ENCODE results near the gene SGSM1.
A peak's percentile ranks its signal among the peaks of the same experiment; 100 is the strongest.

SGSM1 gene

GRCh38 chr22:24952837-24953383, 146.9 kb downstream of the SGSM1 start:
- peak overlapping the region; percentile 66 for H3K4me3 ChIP-seq (ENCODE audit: low read depth, low read length)
- peak; percentile 64 for DNase-seq (ENCODE audit: low read depth, low spot score)
- in situ Hi-C loops (cut with HindIII; ENCODE audit: low sequenced_read_pairs) = no loop called here
- no peak for TF ChIP-seq CTCF (IDR thresholded peaks at IDR 0.05; ENCODE audit: low read depth, low read length)

GRCh38 chr22:24953384-24954113, 147.5 kb downstream of the SGSM1 start:
- peak overlapping the region; percentile 66 for H3K4me3 ChIP-seq (ENCODE audit: low read depth, low read length)
- in situ Hi-C loops (cut with HindIII; ENCODE audit: low sequenced_read_pairs) = no loop called here
- DNase-seq (ENCODE audit: low read depth, low spot score) = no peak
- no peak for TF ChIP-seq CTCF (IDR thresholded peaks at IDR 0.05; ENCODE audit: low read depth, low read length)

- in situ Hi-C loops (cut with HindIII; ENCODE audit: low sequenced_read_pairs) = no loop called here
- no peak for DNase-seq (ENCODE audit: low read depth, low spot score)
- peak overlapping the region; percentile 66 for H3K4me3 ChIP-seq (ENCODE audit: low read depth, low read length)
- no peak for TF ChIP-seq CTCF (IDR thresholded peaks at IDR 0.05; ENCODE audit: low read depth, low read length)
Measured at GRCh38 chr22:24954114-24954463, 148.1 kb downstream of the SGSM1 start.

GRCh38 chr22:24954856-24955255, 148.8 kb downstream of the SGSM1 start:
- DNase-seq (ENCODE audit: low read depth, low spot score) = no peak
- H3K4me3 ChIP-seq (ENCODE audit: low read depth, low read length) = no peak overlapping the region
- TF ChIP-seq CTCF (IDR thresholded peaks at IDR 0.05; ENCODE audit: low read depth, low read length) = no peak
- in situ Hi-C loops (cut with HindIII; ENCODE audit: low sequenced_read_pairs) = no loop called here

GRCh38 chr22:24957043-24957442, 151.0 kb downstream of the SGSM1 start:
- no peak overlapping the region for H3K4me3 ChIP-seq (ENCODE audit: low read depth, low read length)
- in situ Hi-C loops (cut with HindIII; ENCODE audit: low sequenced_read_pairs) = no loop called here
- DNase-seq (ENCODE audit: low read depth, low spot score) = no peak
- no peak for TF ChIP-seq CTCF (IDR thresholded peaks at IDR 0.05; ENCODE audit: low read depth, low read length)

- DNase-seq (ENCODE audit: low read depth, low spot score) = no peak
- no peak for TF ChIP-seq CTCF (IDR thresholded peaks at IDR 0.05; ENCODE audit: low read depth, low read length)
Measured at GRCh38 chr22:24961217-24961844, 155.3 kb downstream of the SGSM1 start.

More at GRCh38 chr22:24961217-24961844, 155.3 kb downstream of the SGSM1 start:
- no peak overlapping the region for H3K4me3 ChIP-seq (ENCODE audit: low read depth, low read length)
- in situ Hi-C loops (cut with HindIII; ENCODE audit: low sequenced_read_pairs) = no loop called here

Measured in astrocyte of the spinal cord (primary cell).